K562 (cell line): ENCODE results near the gene SCN1A. TPM values are rescaled to one million over a fixed set of nuclear protein-coding genes. Genes with fewer than 3 reads are reported as not detected.

Source experiments
- CBX8 ChIP-seq: fragments of 200-600 bp; sonication (generic); IDR thresholded peaks from 2 replicates; pipeline ENCODE4 v1.6.1; 2012; ENCODE audit warnings: borderline replicate concordance, mixed run types, low read depth, mild to moderate bottlenecking, moderate library complexity, mixed read lengths, low read length, control low read depth, inconsistent platforms; ENCODE audit not compliant: poor library complexity, severe bottlenecking; ENCODE audit errors: extremely low read depth
- ERF ChIP-seq: fragments of 450-650 bp; formaldehyde crosslinking; IDR thresholded peaks from 2 replicates; pipeline ENCODE4 v1.4.0; 2020; ENCODE audit warnings: mild to moderate bottlenecking, mixed read lengths
- GTF2E2 ChIP-seq: fragments of 200-800 bp; sonication (Bioruptor generic); IDR thresholded peaks from 2 replicates; pipeline ENCODE4 v1.6.1; 2016; ENCODE audit warnings: missing genetic modification characterization, missing compliant biosample characterization
- HMGN3 ChIP-seq: IDR thresholded peaks from 2 replicates; pipeline ENCODE4 v1.6.1; 2011; ENCODE audit warnings: borderline replicate concordance, low read depth, mild to moderate bottlenecking, mixed read lengths, low read length; ENCODE audit not compliant: insufficient read length; ENCODE audit errors: extremely low read depth
- RBBP5 ChIP-seq: fragments of 200-600 bp; sonication (generic); IDR thresholded peaks from 2 replicates; pipeline ENCODE4 v1.6.1; 2012; ENCODE audit warnings: borderline replicate concordance, mild to moderate bottlenecking, low read length, control low read depth, inconsistent platforms; ENCODE audit not compliant: insufficient read depth, poor library complexity, severe bottlenecking
- RBM39 ChIP-seq: fragments of 200-400 bp; formaldehyde crosslinking; optimal IDR thresholded peaks from 2 replicates; pipeline ENCODE3; 2018; ENCODE audit warnings: low read depth, low read length
- RFX7 ChIP-seq: fragments of 250-450 bp; sonication (Bioruptor Pico); IDR thresholded peaks from 2 replicates; pipeline ENCODE4 v1.5.1; 2021; ENCODE audit warnings: mild to moderate bottlenecking
- VEZF1 ChIP-seq: fragments of 200-800 bp; sonication (Bioruptor generic); IDR thresholded peaks from 2 replicates; pipeline ENCODE4 v1.6.1; 2017; ENCODE audit warnings: missing genetic modification characterization, missing compliant biosample characterization
- WHSC1 ChIP-seq: IDR thresholded peaks from one replicate; pipeline ENCODE4 v1.6.1; 2012; ENCODE audit warnings: low read length, control low read depth, inconsistent platforms
- ZFP91 ChIP-seq: sonication (generic); formaldehyde crosslinking; IDR thresholded peaks from 2 replicates; pipeline ENCODE4 v1.8.0; 2022; ENCODE audit warnings: mild to moderate bottlenecking, missing genetic modification reagents
- ZNF146 ChIP-seq: IDR thresholded peaks from one replicate; pipeline ENCODE4 v1.6.1; 2018; ENCODE audit warnings: missing compliant biosample characterization; ENCODE audit not compliant: unreplicated experiment
- polyA plus RNA-seq, 8 experiments: library from polyadenylated mRNA; depleted of rRNA in 4 of 8; stranded (reverse) in 5 of 8; unstranded in 3 of 8; fragments of >200 nt; fragmentation: Nextera tagmentation in 2 of 8; fragmentation: Illumina TruSeq in 1 of 8; extraction: Ambion mirVana in 2 of 8; extraction: Trizol in 1 of 8; gene quantifications; 2 replicates each; pipeline versions ENCODE4 v1.2.1 to v1.2.3, GENCODE V29; 2011 to 2014; ENCODE audit warnings: inconsistent platforms in 1 of 8, missing spikeins in 1 of 8
- total RNA-seq, 7 experiments: library from RNA; depleted of rRNA in 6 of 7; stranded (reverse); fragments of >200 nt in 6 of 7; fragmentation: Illumina TruSeq in 2 of 7; extraction: Trizol in 2 of 7; gene quantifications; 2 replicates each; pipeline versions ENCODE4 v1.2.1 to v1.2.3, GENCODE V29; 2011 to 2021; ENCODE audit warnings: low replicate concordance in 1 of 7
- TF ChIP-seq, protein P1 (sequence below): fragments of 250-450 bp; sonication (Bioruptor Pico); IDR thresholded peaks from 2 replicates; pipeline ENCODE4 v1.8.0; 2022; ENCODE audit warnings: moderate library complexity, mild to moderate bottlenecking, inconsistent platforms
- TF ChIP-seq, protein P2 (sequence below): sonication (generic); formaldehyde crosslinking; IDR thresholded peaks from 2 replicates; pipeline ENCODE4 v1.8.1; 2023; ENCODE audit warnings: mild to moderate bottlenecking, missing genetic modification reagents
- TF ChIP-seq, protein P3 (sequence below): fragments of 450-650 bp; formaldehyde crosslinking; conservative IDR thresholded peaks from 2 replicates; pipeline ENCODE4 v1.4.0; 2022; ENCODE audit warnings: mild to moderate bottlenecking, missing genetic modification characterization
- TF ChIP-seq, protein P4 (sequence below): sonication (generic); formaldehyde crosslinking; IDR thresholded peaks from 2 replicates; pipeline ENCODE4 v1.8.0; 2022; ENCODE audit warnings: missing genetic modification reagents, mild to moderate bottlenecking, borderline replicate concordance

The SCN1A gene
- total and polyA plus RNA-seq, 9 of the 15 experiments (the other 6 are each of a cell fraction or from before 2014, with no cell fraction given): not detected

DNA sequence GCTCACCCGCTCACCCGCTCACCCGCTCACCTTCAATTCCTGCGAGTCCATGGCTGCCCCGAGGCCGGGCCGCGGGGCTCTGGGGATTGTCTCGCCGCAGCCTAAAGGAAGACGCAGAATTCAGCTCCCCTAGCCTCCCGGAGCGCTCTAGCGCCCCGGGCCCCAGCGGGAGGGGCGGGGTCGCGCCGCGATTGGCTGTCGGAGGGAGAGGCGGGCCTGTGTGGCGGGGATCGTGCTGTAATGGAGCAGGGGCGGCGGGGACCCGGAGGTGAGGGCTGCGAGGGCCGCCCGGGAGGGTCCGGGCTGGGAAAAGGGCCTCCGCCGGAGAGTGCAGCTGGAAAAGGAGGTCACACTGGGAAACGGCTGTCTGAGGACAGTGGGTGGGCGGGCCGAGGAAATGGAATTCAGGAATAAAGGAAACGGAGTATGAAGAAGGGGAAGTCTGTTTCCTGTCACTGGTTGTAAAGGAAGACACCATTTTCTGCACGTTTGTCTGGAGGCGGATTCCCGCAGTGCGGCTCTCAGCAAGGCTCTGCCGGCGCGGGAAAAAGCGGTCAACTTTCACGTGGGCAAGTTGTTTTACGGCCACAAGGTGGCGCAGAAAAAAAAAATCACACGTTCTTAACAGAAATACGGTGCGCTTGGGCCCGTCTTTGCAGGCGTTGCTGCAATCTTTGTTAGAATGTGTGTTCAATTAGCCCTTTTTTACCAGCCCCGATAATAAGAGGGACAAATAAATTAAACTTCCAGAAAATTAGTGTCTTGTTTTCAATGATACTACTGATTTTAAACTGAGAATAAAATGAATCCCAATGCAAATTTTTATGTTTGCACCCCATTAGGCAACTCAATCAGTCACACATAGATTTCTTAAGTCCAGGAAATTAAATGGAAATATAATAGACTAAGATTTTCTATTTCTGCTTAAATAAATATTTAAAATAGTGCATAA, 173.9 kb downstream of the SCN1A start, which contains the start of gene TTC21B (continued):
- TF ChIP-seq CBX8 (no peak), VEZF1 (CRISPR knock-in tag) (peak; percentile 90), RFX7 (CRISPR knock-in tag) (no peak), ERF (CRISPR knock-in tag) (no peak), HMGN3 (peak; percentile 69), ZNF146 (CRISPR knock-in tag) (no peak), RBBP5 (peak; percentile 80), WHSC1 (no peak), RBM39 (no peak), ZFP91 (no peak), GTF2E2 (tag) (peak; percentile 84; the same call in 1 of the 2 replicates)
- TF ChIP-seq, protein P1, sequence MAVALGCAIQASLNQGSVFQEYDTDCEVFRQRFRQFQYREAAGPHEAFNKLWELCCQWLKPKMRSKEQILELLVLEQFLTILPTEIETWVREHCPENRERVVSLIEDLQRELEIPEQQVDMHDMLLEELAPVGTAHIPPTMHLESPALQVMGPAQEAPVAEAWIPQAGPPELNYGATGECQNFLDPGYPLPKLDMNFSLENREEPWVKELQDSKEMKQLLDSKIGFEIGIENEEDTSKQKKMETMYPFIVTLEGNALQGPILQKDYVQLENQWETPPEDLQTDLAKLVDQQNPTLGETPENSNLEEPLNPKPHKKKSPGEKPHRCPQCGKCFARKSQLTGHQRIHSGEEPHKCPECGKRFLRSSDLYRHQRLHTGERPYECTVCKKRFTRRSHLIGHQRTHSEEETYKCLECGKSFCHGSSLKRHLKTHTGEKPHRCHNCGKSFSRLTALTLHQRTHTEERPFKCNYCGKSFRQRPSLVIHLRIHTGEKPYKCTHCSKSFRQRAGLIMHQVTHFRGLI: no peak
- TF ChIP-seq, protein P2, sequence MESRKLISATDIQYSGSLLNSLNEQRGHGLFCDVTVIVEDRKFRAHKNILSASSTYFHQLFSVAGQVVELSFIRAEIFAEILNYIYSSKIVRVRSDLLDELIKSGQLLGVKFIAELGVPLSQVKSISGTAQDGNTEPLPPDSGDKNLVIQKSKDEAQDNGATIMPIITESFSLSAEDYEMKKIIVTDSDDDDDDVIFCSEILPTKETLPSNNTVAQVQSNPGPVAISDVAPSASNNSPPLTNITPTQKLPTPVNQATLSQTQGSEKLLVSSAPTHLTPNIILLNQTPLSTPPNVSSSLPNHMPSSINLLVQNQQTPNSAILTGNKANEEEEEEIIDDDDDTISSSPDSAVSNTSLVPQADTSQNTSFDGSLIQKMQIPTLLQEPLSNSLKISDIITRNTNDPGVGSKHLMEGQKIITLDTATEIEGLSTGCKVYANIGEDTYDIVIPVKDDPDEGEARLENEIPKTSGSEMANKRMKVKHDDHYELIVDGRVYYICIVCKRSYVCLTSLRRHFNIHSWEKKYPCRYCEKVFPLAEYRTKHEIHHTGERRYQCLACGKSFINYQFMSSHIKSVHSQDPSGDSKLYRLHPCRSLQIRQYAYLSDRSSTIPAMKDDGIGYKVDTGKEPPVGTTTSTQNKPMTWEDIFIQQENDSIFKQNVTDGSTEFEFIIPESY (CRISPR knock-in tag): peak; percentile 71; the same call in 1 of the 2 replicates
- TF ChIP-seq, protein P3, sequence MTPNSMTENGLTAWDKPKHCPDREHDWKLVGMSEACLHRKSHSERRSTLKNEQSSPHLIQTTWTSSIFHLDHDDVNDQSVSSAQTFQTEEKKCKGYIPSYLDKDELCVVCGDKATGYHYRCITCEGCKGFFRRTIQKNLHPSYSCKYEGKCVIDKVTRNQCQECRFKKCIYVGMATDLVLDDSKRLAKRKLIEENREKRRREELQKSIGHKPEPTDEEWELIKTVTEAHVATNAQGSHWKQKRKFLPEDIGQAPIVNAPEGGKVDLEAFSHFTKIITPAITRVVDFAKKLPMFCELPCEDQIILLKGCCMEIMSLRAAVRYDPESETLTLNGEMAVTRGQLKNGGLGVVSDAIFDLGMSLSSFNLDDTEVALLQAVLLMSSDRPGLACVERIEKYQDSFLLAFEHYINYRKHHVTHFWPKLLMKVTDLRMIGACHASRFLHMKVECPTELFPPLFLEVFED (CRISPR knock-in tag): 0 out of 2 replicates have a peak, but pooled peaks have one; percentile 49
- TF ChIP-seq, protein P4, sequence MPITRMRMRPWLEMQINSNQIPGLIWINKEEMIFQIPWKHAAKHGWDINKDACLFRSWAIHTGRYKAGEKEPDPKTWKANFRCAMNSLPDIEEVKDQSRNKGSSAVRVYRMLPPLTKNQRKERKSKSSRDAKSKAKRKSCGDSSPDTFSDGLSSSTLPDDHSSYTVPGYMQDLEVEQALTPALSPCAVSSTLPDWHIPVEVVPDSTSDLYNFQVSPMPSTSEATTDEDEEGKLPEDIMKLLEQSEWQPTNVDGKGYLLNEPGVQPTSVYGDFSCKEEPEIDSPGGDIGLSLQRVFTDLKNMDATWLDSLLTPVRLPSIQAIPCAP (CRISPR knock-in tag): peak; percentile 69; the same call in 1 of the 2 replicates
